ENCODE measurements around the gene PBX3.

Gene PBX3

DNA sequence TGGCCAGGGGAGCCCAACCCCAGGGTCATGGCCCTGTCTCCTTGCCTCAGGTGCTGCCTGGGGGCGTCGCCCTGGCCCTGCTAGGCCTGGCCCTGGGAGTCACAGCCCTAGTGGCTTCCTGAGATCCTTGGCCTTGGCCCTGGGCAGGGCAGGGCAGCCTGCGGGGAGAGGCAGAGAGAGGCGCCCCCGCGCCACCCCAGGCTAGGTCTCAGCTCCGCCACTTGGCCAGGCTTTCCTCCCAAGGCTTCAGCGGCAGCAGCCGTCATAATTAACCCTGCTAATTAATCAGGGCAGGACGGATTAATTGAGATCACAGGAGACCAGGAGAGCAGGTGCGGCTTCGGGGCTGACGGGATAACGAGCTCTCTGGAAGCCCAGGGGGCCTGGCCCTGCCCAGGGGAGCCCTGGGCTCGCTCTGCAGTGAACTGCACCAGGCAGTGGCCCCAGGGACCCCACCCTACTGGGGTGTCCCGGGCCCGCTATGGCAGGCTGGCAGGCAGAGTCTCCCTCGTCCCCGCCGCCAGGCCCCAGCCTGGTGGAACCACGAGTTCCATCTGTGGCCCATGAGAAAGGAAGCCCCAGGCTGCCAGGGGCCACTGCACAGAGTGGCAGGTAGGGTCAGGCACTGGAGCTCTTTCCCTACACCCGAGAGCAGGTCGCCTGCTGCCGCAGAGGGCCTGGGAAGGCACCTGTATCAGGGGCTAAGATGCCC is 269.6 kb downstream of the PBX3 start:
- Histone ChIP-seq H3K36me3 (ENCODE audit: insufficient read depth, insufficient read length, low read length) (no peaks in the 10 kb centered on the region), H3K9ac (ENCODE audit: insufficient read length, low read depth) (no peak overlapping the region), H3K4me3 (ENCODE audit: insufficient read length, low read depth) (no peak overlapping the region), H3K9me3 (ENCODE audit: insufficient read depth, low read length) (no peaks in the 10 kb centered on the region), H3K27me3 (ENCODE audit: insufficient read depth, insufficient read length) (no peaks in the 10 kb centered on the region), H3K4me1 (ENCODE audit: insufficient read depth, insufficient read length) (no peaks in the 10 kb centered on the region)
- TF ChIP-seq YY1 (IDR thresholded peaks at IDR 0.05; ENCODE audit: insufficient read depth, insufficient read length) (no peak), SUZ12 (IDR thresholded peaks at IDR 0.05; ENCODE audit: extremely low read depth, insufficient read depth, insufficient read length) (no peak), ZNF274 (IDR thresholded peaks at IDR 0.05; ENCODE audit: low read depth, low read length) (no peak)
- DNase-seq (ENCODE audit: low read depth, low spot score): no peak

Data from NT2/D1 (cell line).